ENCODE results near the gene PTPN22. TPM values are rescaled to one million over a fixed set of nuclear protein-coding genes. Genes with fewer than 3 reads are reported as not detected.

PTPN22 gene
- total RNA-seq, 2 donors from 2014 or later: 2.9 to 4.6 TPM

DNA sequence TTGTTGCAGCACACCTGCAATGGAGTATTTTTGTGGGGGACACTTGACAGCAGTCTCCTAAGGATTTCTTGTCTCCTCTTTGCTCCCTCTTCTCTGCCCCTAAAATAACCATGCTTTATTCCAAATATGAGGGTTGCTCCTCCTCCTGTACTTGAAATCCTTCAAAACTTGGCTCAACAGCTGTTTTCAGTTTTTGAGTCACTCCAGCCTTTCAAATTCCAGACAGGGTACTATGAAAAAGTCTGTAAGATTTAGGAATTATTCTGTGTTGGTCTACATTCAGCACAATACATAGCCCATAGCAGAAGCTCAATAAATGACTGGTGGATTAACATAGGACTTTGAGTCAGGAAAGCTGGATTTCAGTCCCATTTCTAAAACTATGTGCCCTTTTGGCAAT, 27.6 kb upstream of the PTPN22 start:
- H3K36me3 ChIP-seq (replicated peaks in 1 of 2; ENCODE audit: insufficient read depth in 1 of 2, low read depth in 2 of 2): peaks cover 0 to 15% of the 10 kb centered on the region in 2 donors
- intact Hi-C loops (cut with DNase I): loop anchor here (5.0 kb wide), 1 partner anchor 62 kb away; no protein-coding TSS in a partner anchor

DNA sequence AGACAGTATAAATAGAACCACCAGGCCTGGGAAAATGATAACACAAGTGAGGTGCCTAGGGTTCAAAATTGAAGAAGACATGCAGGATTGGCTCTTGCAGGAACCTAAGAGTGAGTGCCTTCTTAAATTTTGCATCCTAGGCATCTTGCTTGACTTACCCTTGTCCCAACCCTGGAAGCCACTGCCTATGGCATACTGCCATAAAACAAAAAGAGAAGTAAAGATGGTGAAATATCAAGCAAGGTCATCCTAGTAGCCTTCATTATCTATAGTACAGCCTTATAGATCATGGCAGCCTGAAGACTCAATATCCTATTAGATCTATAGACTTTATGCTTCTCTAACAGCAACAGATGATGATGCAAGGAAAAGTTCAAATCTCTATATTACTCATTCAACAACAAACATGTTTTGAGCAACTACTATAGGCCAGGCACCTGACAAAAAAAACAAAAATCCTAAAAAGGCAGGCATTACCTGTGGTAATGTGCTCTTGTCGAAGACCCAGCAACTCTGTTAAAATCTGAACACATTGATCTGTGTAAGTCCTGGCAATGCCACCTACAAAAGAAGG, 26.8 kb upstream of the PTPN22 start:
- Histone ChIP-seq H3K36me3 (replicated peaks in 1 of 2; ENCODE audit: insufficient read depth in 1 of 2, low read depth in 2 of 2) (peaks cover 0 to 15% of the 10 kb centered on the region in 2 donors), H3K27ac (no peak overlapping the region), H3K4me1 (peaks cover 9% of the 10 kb centered on the region), H3K27me3 (no peaks in the 10 kb centered on the region), H3K9me3 (no peaks in the 10 kb centered on the region), H3K4me3 (no peak overlapping the region)
- intact Hi-C loops (cut with DNase I): loop anchor here (5.0 kb wide), 1 partner anchor 61 kb away; no protein-coding TSS in a partner anchor
- no peak for TF ChIP-seq POLR2A (IDR thresholded peaks at IDR 0.05)
- TF ChIP-seq, protein P1, sequence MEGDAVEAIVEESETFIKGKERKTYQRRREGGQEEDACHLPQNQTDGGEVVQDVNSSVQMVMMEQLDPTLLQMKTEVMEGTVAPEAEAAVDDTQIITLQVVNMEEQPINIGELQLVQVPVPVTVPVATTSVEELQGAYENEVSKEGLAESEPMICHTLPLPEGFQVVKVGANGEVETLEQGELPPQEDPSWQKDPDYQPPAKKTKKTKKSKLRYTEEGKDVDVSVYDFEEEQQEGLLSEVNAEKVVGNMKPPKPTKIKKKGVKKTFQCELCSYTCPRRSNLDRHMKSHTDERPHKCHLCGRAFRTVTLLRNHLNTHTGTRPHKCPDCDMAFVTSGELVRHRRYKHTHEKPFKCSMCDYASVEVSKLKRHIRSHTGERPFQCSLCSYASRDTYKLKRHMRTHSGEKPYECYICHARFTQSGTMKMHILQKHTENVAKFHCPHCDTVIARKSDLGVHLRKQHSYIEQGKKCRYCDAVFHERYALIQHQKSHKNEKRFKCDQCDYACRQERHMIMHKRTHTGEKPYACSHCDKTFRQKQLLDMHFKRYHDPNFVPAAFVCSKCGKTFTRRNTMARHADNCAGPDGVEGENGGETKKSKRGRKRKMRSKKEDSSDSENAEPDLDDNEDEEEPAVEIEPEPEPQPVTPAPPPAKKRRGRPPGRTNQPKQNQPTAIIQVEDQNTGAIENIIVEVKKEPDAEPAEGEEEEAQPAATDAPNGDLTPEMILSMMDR (IDR thresholded peaks at IDR 0.05): no peak
- whole genome bisulfite sequencing, 2 donors: 91 to 97% methylated on average over 1 of the region's 1 CpG
- no peak for DNase-seq
- ATAC-seq: no peak

More for the DNA sequence above, 27.6 kb upstream of the PTPN22 start:
- no peak for TF ChIP-seq POLR2A (IDR thresholded peaks at IDR 0.05)
- TF ChIP-seq, protein P1 (IDR thresholded peaks at IDR 0.05): no peak
- no peak for ATAC-seq
- Histone ChIP-seq H3K9me3 (no peaks in the 10 kb centered on the region), H3K27ac (no peak overlapping the region), H3K4me3 (no peak overlapping the region), H3K27me3 (no peaks in the 10 kb centered on the region), H3K4me1 (peaks cover 15% of the 10 kb centered on the region)
- no peak for DNase-seq

DNA sequence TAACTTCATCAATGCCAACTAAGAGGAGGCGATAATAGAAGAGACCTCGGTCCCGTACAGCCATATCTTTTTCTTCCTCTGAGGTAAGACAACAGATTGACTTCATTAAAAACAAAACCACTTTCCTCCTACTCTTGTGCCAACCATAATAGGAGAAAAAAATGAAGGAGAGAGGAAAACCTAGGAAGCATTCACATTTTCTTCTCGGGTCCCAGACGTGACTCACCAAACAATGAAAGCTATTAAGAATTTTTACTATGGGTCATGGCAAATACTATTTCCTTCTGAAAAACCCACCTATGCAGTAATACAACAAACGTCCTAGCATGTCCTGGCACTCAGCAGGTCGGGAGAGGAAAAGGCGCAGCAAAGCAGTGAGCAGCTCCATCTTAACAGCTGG, 24.4 kb upstream of the PTPN22 start:
- intact Hi-C loops (cut with DNase I): loop anchor here (5.0 kb wide), 1 partner anchor 59 kb away; no protein-coding TSS in a partner anchor
- Histone ChIP-seq H3K36me3 (replicated peaks in 1 of 2; ENCODE audit: insufficient read depth in 1 of 2, low read depth in 2 of 2) (peaks cover 0 to 15% of the 10 kb centered on the region in 2 donors), H3K27me3 (no peaks in the 10 kb centered on the region), H3K4me1 (no peaks in the 10 kb centered on the region), H3K9me3 (no peaks in the 10 kb centered on the region), H3K27ac (no peak overlapping the region), H3K4me3 (no peak overlapping the region)
- ATAC-seq (no peak), DNase-seq (no peak)
- TF ChIP-seq, protein P1 (IDR thresholded peaks at IDR 0.05): no peak
- TF ChIP-seq POLR2A (IDR thresholded peaks at IDR 0.05): no peak
- 90 to 91% methylated on average over 8 of the region's 8 CpGs for WGBS, 2 donors

DNA sequence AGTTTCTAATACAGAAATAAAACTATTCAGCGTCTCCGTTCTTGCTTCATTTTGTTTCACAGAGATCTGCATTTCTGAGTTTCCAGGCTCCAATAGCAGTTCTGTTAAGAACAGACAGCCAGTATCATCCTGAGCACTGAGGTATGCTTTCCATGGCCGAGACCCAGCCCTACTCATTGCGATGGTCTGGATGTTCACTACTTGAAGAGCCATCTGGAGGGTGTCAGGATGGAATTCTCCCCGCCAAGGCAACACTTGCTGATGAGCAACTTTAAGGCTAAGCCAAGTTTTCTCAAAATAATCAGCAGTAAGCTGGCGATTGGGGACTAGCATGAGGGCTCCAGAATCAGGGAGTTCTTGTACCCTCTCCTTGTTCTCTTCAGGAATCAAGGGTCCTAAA, 23.6 kb upstream of the PTPN22 start:
- DNase-seq: peak in 1 of 4 donors; percentile 13
- H3K36me3 ChIP-seq (replicated peaks in 1 of 2; ENCODE audit: insufficient read depth in 1 of 2, low read depth in 2 of 2): peaks cover 0 to 11% of the 10 kb centered on the region in 2 donors

More for the DNA sequence above, 23.6 kb upstream of the PTPN22 start:
- Histone ChIP-seq H3K27ac (no peak overlapping the region), H3K4me1 (no peaks in the 10 kb centered on the region), H3K4me3 (no peak overlapping the region), H3K9me3 (no peaks in the 10 kb centered on the region), H3K27me3 (no peaks in the 10 kb centered on the region)
- WGBS, 2 donors: 91 to 95% methylated on average over 6 of the region's 6 CpGs
- no peak for TF ChIP-seq POLR2A (IDR thresholded peaks at IDR 0.05)
- TF ChIP-seq, protein P1 (IDR thresholded peaks at IDR 0.05): no peak
- intact Hi-C loops (cut with DNase I): loop anchor here (5.0 kb wide), 1 partner anchor 58 kb away; no protein-coding TSS in a partner anchor
- ATAC-seq: no peak
